Measurements from ENCODE around the gene KCNK16. TPM values are rescaled to one million over a fixed set of nuclear protein-coding genes. Genes with fewer than 3 reads are reported as not detected.

KCNK16 gene
- total and polyA plus RNA-seq, 2 of the 8 experiments (the other 6 are each of a cell fraction or from before 2014, with no cell fraction given), result not detected

GRCh38 chr6:39303425-39304153, 18.9 kb downstream of the KCNK16 start (continued):
- no peak for TF ChIP-seq RFX5 (IDR thresholded peaks at IDR 0.05; ENCODE audit: borderline replicate concordance, low read depth, low read length)
- TF ChIP-seq MAX (IDR thresholded peaks at IDR 0.05), result no peak
- TF ChIP-seq YY1 (IDR thresholded peaks at IDR 0.05; ENCODE audit: low read depth, low read length), result no peak
